Lower leg skin (tissue), 4 donors: Measurements from ENCODE around the gene DRAP1. TPM values are rescaled to one million over a fixed set of nuclear protein-coding genes. Genes with fewer than 3 reads are reported as not detected.
A peak's percentile ranks its signal among the peaks of the same experiment; 100 is the strongest.

Experiments used
- DNase-seq, 2 donors: peaks; one replicate each; pipeline ENCODE4 v3.0.0-alpha.2; 2019; ENCODE audit warnings: low spot score in 2 of 2
- H3K4me3 ChIP-seq: fragments of 200-600 bp; sonication (generic); 2 replicates; pipeline ENCODE4 v1.5.1; 2017; ENCODE audit warnings: mild to moderate bottlenecking, low read depth; ENCODE audit not compliant: poor library complexity, severe bottlenecking
- POLR2A ChIP-seq, 2 donors: fragments of 450-650 bp; IDR thresholded peaks; one replicate each; pipeline ENCODE4 v1.6.1; 2016 to 2017; ENCODE audit warnings: antibody characterized with exemption in 2 of 2, mild to moderate bottlenecking in 1 of 2, moderate library complexity in 1 of 2
- WGBS, 2 donors: methylation state at CpG; one replicate each; pipeline ENCODE4 v1.1.5; 2018; 5-methylcytosine and 5-hydroxymethylcytosine counted together
- intact Hi-C: fragments of 100-400 bp; cut with DNase I; formaldehyde crosslinking; loops from one replicate; pipeline ENCODE4 v1.15.0; 2023; ENCODE audit warnings: low total_unique reads
- total RNA-seq, 4 donors: library from RNA; depleted of rRNA; stranded (reverse); fragments of >200 nt; gene quantifications; one replicate each; pipeline ENCODE4 v1.1.0, GENCODE V29; 2016
- TF ChIP-seq, protein P1 (sequence below), 3 donors: fragments of 450-650 bp; IDR thresholded peaks; one replicate each; pipeline ENCODE4 v1.5.1; 2016; ENCODE audit warnings: antibody characterized with exemption in 3 of 3, mild to moderate bottlenecking in 3 of 3, moderate library complexity in 2 of 3

Gene DRAP1
- total RNA-seq, 4 donors from 2014 or later: 81.5 to 152 (median 107) TPM

- intact Hi-C loops: no loop called here
- 86 to 93% methylated on average over 14 of the region's 14 CpGs for WGBS, 2 donors
- no peak overlapping the region for H3K4me3 ChIP-seq
- no peak for TF ChIP-seq POLR2A (IDR thresholded peaks at IDR 0.05)
- TF ChIP-seq, protein P1, sequence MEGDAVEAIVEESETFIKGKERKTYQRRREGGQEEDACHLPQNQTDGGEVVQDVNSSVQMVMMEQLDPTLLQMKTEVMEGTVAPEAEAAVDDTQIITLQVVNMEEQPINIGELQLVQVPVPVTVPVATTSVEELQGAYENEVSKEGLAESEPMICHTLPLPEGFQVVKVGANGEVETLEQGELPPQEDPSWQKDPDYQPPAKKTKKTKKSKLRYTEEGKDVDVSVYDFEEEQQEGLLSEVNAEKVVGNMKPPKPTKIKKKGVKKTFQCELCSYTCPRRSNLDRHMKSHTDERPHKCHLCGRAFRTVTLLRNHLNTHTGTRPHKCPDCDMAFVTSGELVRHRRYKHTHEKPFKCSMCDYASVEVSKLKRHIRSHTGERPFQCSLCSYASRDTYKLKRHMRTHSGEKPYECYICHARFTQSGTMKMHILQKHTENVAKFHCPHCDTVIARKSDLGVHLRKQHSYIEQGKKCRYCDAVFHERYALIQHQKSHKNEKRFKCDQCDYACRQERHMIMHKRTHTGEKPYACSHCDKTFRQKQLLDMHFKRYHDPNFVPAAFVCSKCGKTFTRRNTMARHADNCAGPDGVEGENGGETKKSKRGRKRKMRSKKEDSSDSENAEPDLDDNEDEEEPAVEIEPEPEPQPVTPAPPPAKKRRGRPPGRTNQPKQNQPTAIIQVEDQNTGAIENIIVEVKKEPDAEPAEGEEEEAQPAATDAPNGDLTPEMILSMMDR (IDR thresholded peaks at IDR 0.05): no peak
- no peak for DNase-seq
Observed at GRCh38 chr11:65896034-65896999, 22.9 kb upstream of the DRAP1 start.

DNA sequence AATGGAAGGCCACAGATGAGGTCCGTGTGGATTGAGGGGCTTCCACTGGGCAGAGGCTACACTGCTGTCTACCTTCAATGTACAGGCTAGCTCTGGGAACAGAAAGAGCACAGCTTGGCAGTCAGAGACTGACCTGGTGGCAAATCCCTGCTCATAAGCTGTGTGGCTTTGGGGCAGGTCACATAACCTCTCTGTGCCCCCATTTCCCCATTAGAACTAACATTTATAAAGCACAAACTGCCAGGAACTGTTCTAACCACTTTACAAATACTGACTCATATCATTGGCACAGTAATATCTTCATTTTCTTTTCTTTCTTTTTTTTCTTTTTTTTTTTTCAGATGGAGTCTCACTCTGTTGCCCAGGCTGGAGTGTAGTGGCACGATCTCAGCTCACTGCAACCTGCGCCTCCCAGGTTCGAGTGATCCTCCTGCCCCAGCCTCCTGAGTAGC, 22.2 kb upstream of the DRAP1 start:
- TF ChIP-seq, protein P1 (IDR thresholded peaks at IDR 0.05): no peak
- TF ChIP-seq POLR2A (IDR thresholded peaks at IDR 0.05): no peak
- intact Hi-C loops: no loop called here
- WGBS, 2 donors: 78 to 81% methylated on average over 4 of the region's 4 CpGs
- no peak for DNase-seq
- no peak overlapping the region for H3K4me3 ChIP-seq

DNA sequence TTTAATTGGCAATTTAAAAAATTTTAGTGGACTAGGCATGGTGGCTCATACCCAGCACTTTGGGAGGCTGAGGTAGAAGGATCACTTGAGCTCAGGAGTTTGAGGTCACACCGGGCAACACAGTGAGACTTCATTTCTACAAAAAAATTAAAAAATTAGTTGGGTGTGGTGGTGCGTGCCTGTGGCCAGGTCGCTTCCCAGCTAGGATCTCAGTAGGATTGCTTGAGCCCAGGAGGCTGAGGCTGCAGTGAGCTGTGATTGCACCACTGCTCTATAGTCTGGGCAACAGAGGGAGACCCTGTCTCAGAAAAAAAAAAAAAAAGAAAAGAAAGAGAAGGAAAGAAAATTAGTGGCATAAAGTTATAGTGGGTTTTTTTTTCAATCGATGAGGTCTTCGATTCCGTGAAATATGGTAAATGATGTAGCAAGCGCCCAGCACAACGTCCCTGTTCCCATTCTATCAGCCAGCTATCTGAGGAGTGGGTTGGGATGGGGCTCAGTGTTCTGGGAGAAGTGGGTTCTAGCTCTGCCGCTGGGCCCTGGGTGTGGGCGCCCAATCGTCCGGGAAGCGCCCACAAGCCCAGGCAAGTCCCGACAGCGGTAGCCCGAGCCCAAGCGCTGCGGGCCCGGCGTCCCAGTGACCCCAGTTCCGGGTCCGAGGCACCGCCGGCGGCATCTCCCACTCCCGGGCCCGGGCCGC, 20.4 kb upstream of the DRAP1 start:
- 28 to 77% methylated on average over 8 to 23 of the region's 28 CpGs for WGBS, 2 donors
- H3K4me3 ChIP-seq: no peak overlapping the region
- no peak for DNase-seq
- TF ChIP-seq POLR2A (IDR thresholded peaks at IDR 0.05): no peak
- TF ChIP-seq, protein P1 (IDR thresholded peaks at IDR 0.05): no peak
- intact Hi-C loops: no loop called here

DNA sequence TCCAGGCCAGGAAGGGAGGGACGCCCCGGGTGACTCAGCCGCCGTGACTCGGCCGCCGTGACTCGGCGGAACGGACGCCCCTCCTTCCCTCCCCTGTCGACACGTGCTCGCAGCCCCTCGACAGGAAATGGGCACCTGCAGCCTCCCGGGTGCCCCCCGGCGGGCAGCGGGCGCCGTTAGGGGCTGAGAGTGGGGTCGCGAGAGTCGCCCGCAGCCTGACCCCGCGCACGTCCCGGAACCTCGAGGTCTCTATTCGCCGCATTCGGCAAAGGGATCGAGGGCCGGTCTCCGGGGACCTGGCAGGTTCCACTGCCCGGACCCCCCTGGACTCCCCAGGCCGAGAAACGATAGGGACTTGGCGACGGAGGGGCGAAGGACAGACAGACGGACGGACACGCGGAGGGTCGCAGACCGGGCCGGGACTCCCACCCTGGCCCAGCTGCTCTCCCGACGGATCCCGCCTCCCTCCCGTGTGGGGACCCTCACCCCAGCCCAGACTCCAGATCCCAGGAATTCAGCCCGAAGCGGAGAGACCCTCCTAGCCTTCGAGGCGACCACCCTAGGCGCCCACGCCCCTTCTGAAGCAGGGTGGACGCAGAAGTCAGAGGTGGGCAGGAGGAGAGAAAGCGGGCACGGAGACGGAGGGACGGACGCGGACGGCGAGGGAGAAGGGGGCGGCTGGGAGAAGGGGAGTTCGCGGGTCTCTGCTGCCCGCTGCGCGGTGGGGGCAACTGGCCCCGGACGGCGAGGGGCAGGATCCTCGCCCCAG, 19.7 kb upstream of the DRAP1 start:
- intact Hi-C loops: no loop called here
- H3K4me3 ChIP-seq: peak overlapping the region; percentile 26
- DNase-seq: peak in 1 of 2 donors; percentile 95
- TF ChIP-seq POLR2A (IDR thresholded peaks at IDR 0.05): no peak
- TF ChIP-seq, protein P1 (IDR thresholded peaks at IDR 0.05): no peak
- 2 to 5% methylated on average over 23 to 47 of the region's 78 CpGs for WGBS, 2 donors

DNA sequence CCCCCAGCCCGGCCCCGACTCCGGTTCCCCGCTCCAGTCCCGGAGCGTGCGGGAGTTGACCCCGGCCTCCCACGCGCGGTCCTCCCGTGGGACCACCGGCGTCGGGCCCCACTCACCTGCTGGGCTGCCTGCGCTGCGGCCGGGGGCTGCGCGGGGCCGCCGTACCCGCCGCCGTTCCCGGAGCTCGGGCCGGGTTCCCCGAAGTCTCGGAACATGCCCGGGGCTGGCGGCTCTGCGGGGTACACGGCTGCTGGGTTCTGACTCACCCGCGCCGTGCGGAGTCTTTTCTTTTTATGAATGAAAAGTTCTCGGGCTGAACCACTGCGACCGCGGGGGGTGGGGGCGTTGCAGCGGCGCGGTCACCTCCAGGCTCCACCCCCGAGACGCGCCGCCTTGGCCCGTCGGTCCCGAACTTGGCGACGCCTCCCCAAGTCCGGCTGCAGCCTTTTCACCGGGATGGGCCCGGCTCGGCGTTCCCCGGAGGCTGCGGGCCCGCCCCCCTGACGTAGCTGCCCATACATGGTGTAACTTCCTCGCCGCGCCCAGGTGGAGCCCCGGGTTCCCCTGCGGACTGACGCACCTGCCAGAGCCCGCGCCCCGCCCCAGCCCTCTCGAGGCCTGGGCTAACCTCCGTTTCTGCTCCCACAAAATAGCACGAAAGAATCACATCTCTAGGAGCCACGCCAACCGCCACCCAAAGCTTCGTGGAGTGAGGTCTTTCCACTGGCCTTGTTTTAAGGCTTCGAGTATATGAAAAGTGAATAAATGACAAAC, 18.9 kb upstream of the DRAP1 start, which contains the start of gene FOSL1:
Gene FOSL1 (minus strand): TSS at position 264 of the 774 bp plus-strand sequence. CDS start 49 bp downstream, at position 215.
- TF ChIP-seq, protein P1 (IDR thresholded peaks at IDR 0.05): no peak
- no peak for TF ChIP-seq POLR2A (IDR thresholded peaks at IDR 0.05)
- peak; percentile 75 to 98 for DNase-seq
- 3 to 11% methylated on average over 17 to 62 of the region's 80 CpGs for WGBS, 2 donors
- intact Hi-C loops: no loop called here
- H3K4me3 ChIP-seq: peak within 1 kb of the TSS; percentile 26
